GM23338 (cell line): ENCODE measurements around the gene CRB2. TPM values are rescaled to one million over a fixed set of nuclear protein-coding genes. Genes with fewer than 3 reads are reported as not detected.

Experiments used
- ATAC-seq: fragments of 200-7000 bp; cut with Tn5 transposase; 3 replicates; pipeline ENCODE4 v1.9.1; 2020
- DNase-seq: peaks from one replicate; pipeline ENCODE4 v3.0.0-alpha.2; 2015; ENCODE audit warnings: low spot score
- H2AFZ ChIP-seq: fragments of 200-600 bp; sonication (generic); 2 replicates; pipeline ENCODE4 v1.8.0; 2016; ENCODE audit warnings: antibody characterized with exemption, mild to moderate bottlenecking, moderate library complexity
- H3F3A ChIP-seq: fragments of 200-600 bp; sonication (generic); replicated peaks from 2 replicates; pipeline ENCODE4 v1.8.0; 2017; ENCODE audit warnings: antibody characterized with exemption, mixed run types, low read depth
- H3K27ac ChIP-seq: fragments of 200-600 bp; sonication (generic); 2 replicates; pipeline ENCODE4 v1.6.1; 2016; ENCODE audit warnings: low read depth
- H3K27me3 ChIP-seq: fragments of 200-600 bp; sonication (generic); 2 replicates; pipeline ENCODE4 v1.8.0; 2016; ENCODE audit warnings: mild to moderate bottlenecking, mixed run types, moderate library complexity; ENCODE audit not compliant: insufficient read depth
- H3K36me3 ChIP-seq: fragments of 200-600 bp; sonication (generic); 2 replicates; pipeline ENCODE4 v1.8.0; 2016; ENCODE audit warnings: mild to moderate bottlenecking; ENCODE audit not compliant: insufficient read depth
- H3K4me1 ChIP-seq: fragments of 200-600 bp; sonication (generic); 2 replicates; pipeline ENCODE4 v1.8.0; 2016; ENCODE audit warnings: mild to moderate bottlenecking, moderate library complexity; ENCODE audit not compliant: insufficient read depth
- H3K4me2 ChIP-seq: fragments of 200-600 bp; sonication (generic); 2 replicates; pipeline ENCODE4 v1.7.1; 2017; ENCODE audit warnings: mixed run types
- H3K4me3 ChIP-seq: fragments of 200-600 bp; sonication (generic); 2 replicates; pipeline ENCODE4 v1.6.1; 2016; ENCODE audit warnings: mixed run types
- H3K79me2 ChIP-seq: fragments of 200-600 bp; sonication (generic); replicated peaks from 2 replicates; pipeline ENCODE4 v1.8.0; 2017; ENCODE audit warnings: mild to moderate bottlenecking; ENCODE audit not compliant: insufficient read depth
- H3K9me2 ChIP-seq: fragments of 200-600 bp; sonication (generic); 2 replicates; pipeline ENCODE4 v1.8.0; 2017; ENCODE audit not compliant: insufficient read depth
- H4K20me1 ChIP-seq: fragments of 200-600 bp; sonication (generic); replicated peaks from 2 replicates; pipeline ENCODE4 v1.8.0; 2017; ENCODE audit warnings: mild to moderate bottlenecking; ENCODE audit not compliant: insufficient read depth
- H3K27ac Mint-ChIP-seq: 2 replicates; pipeline ENCODE4 v1.8.0; 2020; ENCODE audit warnings: inconsistent platforms, mild to moderate bottlenecking, moderate library complexity, mixed read lengths
- H3K27me3 Mint-ChIP-seq: 3 replicates; pipeline ENCODE4 v1.8.0; 2022; ENCODE audit warnings: low read depth, mild to moderate bottlenecking, moderate library complexity, mixed read lengths, inconsistent platforms; ENCODE audit not compliant: insufficient read depth, poor library complexity
- H3K36me3 Mint-ChIP-seq: 3 replicates; pipeline ENCODE4 v1.8.0; 2021; ENCODE audit warnings: low read depth, mild to moderate bottlenecking, inconsistent platforms, moderate library complexity, mixed read lengths
- H3K4me1 Mint-ChIP-seq: 3 replicates; pipeline ENCODE4 v1.8.0; 2020; ENCODE audit warnings: mild to moderate bottlenecking, inconsistent platforms, mixed read lengths
- H3K4me3 Mint-ChIP-seq: 3 replicates; pipeline ENCODE4 v1.8.0; 2021; ENCODE audit warnings: moderate library complexity, mild to moderate bottlenecking, inconsistent platforms, mixed read lengths
- H3K9me3 Mint-ChIP-seq: 3 replicates; pipeline ENCODE4 v1.8.0; 2020; ENCODE audit warnings: moderate library complexity, mild to moderate bottlenecking, inconsistent platforms, mixed read lengths
- CREB1 ChIP-seq: fragments of 250-450 bp; sonication (Bioruptor Pico); IDR thresholded peaks from 2 replicates; pipeline ENCODE4 v1.5.0; 2020; ENCODE audit warnings: low read depth, mild to moderate bottlenecking, moderate library complexity
- CTCF ChIP-seq, 2 experiments: fragments of 200-600 bp in 1 of 2; sonication (generic) in 1 of 2; conservative IDR thresholded peaks; 2 replicates each; pipeline versions ENCODE4 v1.5.1 to v1.6.1; 2016 to 2017; ENCODE audit warnings: antibody characterized with exemption in 2 of 2, low read depth in 2 of 2, mild to moderate bottlenecking in 2 of 2, moderate library complexity in 1 of 2
- ETS1 ChIP-seq: IDR thresholded peaks from 2 replicates; pipeline ENCODE4 v1.6.1; 2016; ENCODE audit warnings: antibody characterized with exemption
- EZH2 ChIP-seq: fragments of 200-600 bp; sonication (generic); IDR thresholded peaks from one replicate; pipeline ENCODE4 v1.8.0; 2017; ENCODE audit warnings: antibody characterized with exemption, mild to moderate bottlenecking, low read depth; ENCODE audit not compliant: unreplicated experiment
- EZH2phosphoT487 ChIP-seq: fragments of 200-600 bp; sonication (generic); IDR thresholded peaks from one replicate; pipeline ENCODE4 v1.8.1; 2018; ENCODE audit warnings: antibody characterized with exemption; ENCODE audit not compliant: unreplicated experiment
- JUNB ChIP-seq: IDR thresholded peaks from one replicate; pipeline ENCODE4 v1.6.1; 2016; ENCODE audit warnings: antibody characterized with exemption; ENCODE audit not compliant: unreplicated experiment
- NANOG ChIP-seq: IDR thresholded peaks from 2 replicates; pipeline ENCODE4 v1.6.1; 2016; ENCODE audit warnings: antibody characterized with exemption, borderline replicate concordance
- POLR2AphosphoS5 ChIP-seq: IDR thresholded peaks from 2 replicates; pipeline ENCODE4 v1.6.1; 2016; ENCODE audit warnings: antibody characterized with exemption, low read depth
- STAT1 ChIP-seq: IDR thresholded peaks from one replicate; pipeline ENCODE4 v1.6.1; 2016; ENCODE audit warnings: antibody characterized with exemption; ENCODE audit not compliant: unreplicated experiment
- ZNF114 ChIP-seq: fragments of 250-450 bp; sonication (Bioruptor Pico); IDR thresholded peaks from 2 replicates; pipeline ENCODE4 v1.5.0; 2020; ENCODE audit warnings: mild to moderate bottlenecking, moderate library complexity
- ZNF331 ChIP-seq: fragments of 250-450 bp; sonication (Bioruptor Pico); IDR thresholded peaks from 2 replicates; pipeline ENCODE4 v1.5.0; 2020; ENCODE audit warnings: low read depth, mild to moderate bottlenecking, moderate library complexity
- ZNF462 ChIP-seq: fragments of 250-450 bp; sonication (Bioruptor Pico); IDR thresholded peaks from 2 replicates; pipeline ENCODE4 v1.5.0; 2020; ENCODE audit warnings: mild to moderate bottlenecking, moderate library complexity
- polyA plus RNA-seq: library from polyadenylated mRNA; unstranded; fragments of >200 nt; fragmentation: Nextera tagmentation; extraction: Ambion mirVana; gene quantifications from 2 replicates; pipeline ENCODE4 v1.2.1, GENCODE V29; 2016
- total RNA-seq: library from RNA; depleted of rRNA; stranded (reverse); fragments of >200 nt; shearing (Covaris generic); gene quantifications from 2 replicates; pipeline ENCODE4 v1.2.3, GENCODE V29; 2014
- TF ChIP-seq, protein P1 (sequence below): IDR thresholded peaks from one replicate; pipeline ENCODE4 v1.6.1; 2018; ENCODE audit warnings: antibody characterized with exemption; ENCODE audit not compliant: unreplicated experiment

CRB2 gene
- total and polyA plus RNA-seq, 2 experiments from 2014 or later: 0.34 to 10.2 TPM

GRCh38 chr9:123362856-123363255, 6.9 kb downstream of the CRB2 start:
- 0 out of 2 replicates have a peak, but pooled peaks cover 12% of the 10 kb centered on the region for H3F3A ChIP-seq
- H3K27ac ChIP-seq: no peak overlapping the region
- H3K9me2 ChIP-seq: no peaks in the 10 kb centered on the region
- no peaks in the 10 kb centered on the region for H4K20me1 ChIP-seq
- no peaks in the 10 kb centered on the region for H3K36me3 ChIP-seq
- DNase-seq (no peak), ATAC-seq (no peak)
- no peak overlapping the region for H3K27ac Mint-ChIP-seq
- no peak overlapping the region for H2AFZ ChIP-seq
- H3K9me3 Mint-ChIP-seq: no peaks in the 10 kb centered on the region; the same call in 2 of the 3 replicates
- H3K4me3 ChIP-seq: no peak overlapping the region
- no peak overlapping the region for H3K4me2 ChIP-seq
- H3K36me3 Mint-ChIP-seq: no peaks in the 10 kb centered on the region
- H3K4me3 Mint-ChIP-seq: no peak overlapping the region
- TF ChIP-seq EZH2 (no peak), CTCF (conservative IDR thresholded peaks at IDR 0.05; ENCODE audit: low read depth in 2 of 2) (no peak), ZNF331 (no peak), ZNF114 (CRISPR knock-in tag) (no peak), JUNB (no peak), ETS1 (no peak), CREB1 (CRISPR knock-in tag) (no peak), ZNF462 (CRISPR knock-in tag) (no peak), NANOG (no peak), EZH2phosphoT487 (no peak), STAT1 (no peak), POLR2AphosphoS5 (no peak)
- TF ChIP-seq, protein P1, sequence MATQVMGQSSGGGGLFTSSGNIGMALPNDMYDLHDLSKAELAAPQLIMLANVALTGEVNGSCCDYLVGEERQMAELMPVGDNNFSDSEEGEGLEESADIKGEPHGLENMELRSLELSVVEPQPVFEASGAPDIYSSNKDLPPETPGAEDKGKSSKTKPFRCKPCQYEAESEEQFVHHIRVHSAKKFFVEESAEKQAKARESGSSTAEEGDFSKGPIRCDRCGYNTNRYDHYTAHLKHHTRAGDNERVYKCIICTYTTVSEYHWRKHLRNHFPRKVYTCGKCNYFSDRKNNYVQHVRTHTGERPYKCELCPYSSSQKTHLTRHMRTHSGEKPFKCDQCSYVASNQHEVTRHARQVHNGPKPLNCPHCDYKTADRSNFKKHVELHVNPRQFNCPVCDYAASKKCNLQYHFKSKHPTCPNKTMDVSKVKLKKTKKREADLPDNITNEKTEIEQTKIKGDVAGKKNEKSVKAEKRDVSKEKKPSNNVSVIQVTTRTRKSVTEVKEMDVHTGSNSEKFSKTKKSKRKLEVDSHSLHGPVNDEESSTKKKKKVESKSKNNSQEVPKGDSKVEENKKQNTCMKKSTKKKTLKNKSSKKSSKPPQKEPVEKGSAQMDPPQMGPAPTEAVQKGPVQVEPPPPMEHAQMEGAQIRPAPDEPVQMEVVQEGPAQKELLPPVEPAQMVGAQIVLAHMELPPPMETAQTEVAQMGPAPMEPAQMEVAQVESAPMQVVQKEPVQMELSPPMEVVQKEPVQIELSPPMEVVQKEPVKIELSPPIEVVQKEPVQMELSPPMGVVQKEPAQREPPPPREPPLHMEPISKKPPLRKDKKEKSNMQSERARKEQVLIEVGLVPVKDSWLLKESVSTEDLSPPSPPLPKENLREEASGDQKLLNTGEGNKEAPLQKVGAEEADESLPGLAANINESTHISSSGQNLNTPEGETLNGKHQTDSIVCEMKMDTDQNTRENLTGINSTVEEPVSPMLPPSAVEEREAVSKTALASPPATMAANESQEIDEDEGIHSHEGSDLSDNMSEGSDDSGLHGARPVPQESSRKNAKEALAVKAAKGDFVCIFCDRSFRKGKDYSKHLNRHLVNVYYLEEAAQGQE: no peak
- 0 out of 2 replicates have a peak, but pooled peaks cover 6% of the 10 kb centered on the region for H3K27me3 ChIP-seq
- H3K79me2 ChIP-seq: no peaks in the 10 kb centered on the region
- peaks cover 29% of the 10 kb centered on the region for H3K27me3 Mint-ChIP-seq
- peaks cover 59% of the 10 kb centered on the region for H3K4me1 Mint-ChIP-seq
- H3K4me1 ChIP-seq: peaks cover 37% of the 10 kb centered on the region
